Liver (tissue), 9 donors: ENCODE results near the gene TRAPPC6A. TPM values are rescaled to one million over a fixed set of nuclear protein-coding genes. Genes with fewer than 3 reads are reported as not detected.

Source experiments
- DNase-seq: peaks from one replicate; pipeline ENCODE4 v3.0.0-alpha.2; 2017; ENCODE audit warnings: low spot score
- H3K27ac ChIP-seq, 2 donors: one replicate each; pipeline ENCODE4 v1.7.0; 2013; ENCODE audit warnings: inconsistent platforms in 2 of 2, low read length in 2 of 2, control low read depth in 1 of 2, low read depth in 1 of 2, mild to moderate bottlenecking in 1 of 2
- H3K27me3 ChIP-seq, 4 donors: one replicate each; pipeline versions ENCODE4 v1.6.1 to v1.7.0; 2013; ENCODE audit warnings: low read length in 3 of 4, inconsistent platforms in 1 of 4, mild to moderate bottlenecking in 1 of 4, moderate library complexity in 1 of 4; ENCODE audit not compliant: control insufficient read depth in 4 of 4, insufficient read depth in 4 of 4
- H3K36me3 ChIP-seq, 4 donors: one replicate each; pipeline versions ENCODE4 v1.6.1 to v1.7.0; 2013; ENCODE audit warnings: low read length in 3 of 4, mild to moderate bottlenecking in 3 of 4, low read depth in 1 of 4, moderate library complexity in 1 of 4; ENCODE audit not compliant: control insufficient read depth in 4 of 4, insufficient read depth in 3 of 4
- H3K4me1 ChIP-seq, 4 donors: one replicate each; pipeline versions ENCODE4 v1.6.1 to v1.7.0; 2013; ENCODE audit warnings: low read length in 3 of 4, mild to moderate bottlenecking in 3 of 4, moderate library complexity in 1 of 4; ENCODE audit not compliant: control insufficient read depth in 4 of 4, insufficient read depth in 4 of 4
- H3K4me3 ChIP-seq, 3 donors: one replicate each; pipeline versions ENCODE4 v1.6.1 to v1.7.0; 2013; ENCODE audit warnings: low read length in 3 of 3, control low read depth in 1 of 3, low read depth in 1 of 3, mild to moderate bottlenecking in 1 of 3
- H3K9ac ChIP-seq, 2 donors: one replicate each; pipeline ENCODE4 v1.7.0; 2013; ENCODE audit warnings: low read length in 2 of 2, mild to moderate bottlenecking in 2 of 2, moderate library complexity in 2 of 2, control low read depth in 1 of 2, low read depth in 1 of 2
- H3K9me3 ChIP-seq, 4 donors: one replicate each; pipeline versions ENCODE4 v1.6.1 to v1.7.0; 2013; ENCODE audit warnings: low read length in 3 of 4; ENCODE audit not compliant: control insufficient read depth in 4 of 4
- EGR1 ChIP-seq, 2 donors: IDR thresholded peaks; 2 replicates each; pipeline ENCODE4 v1.6.1; 2016 to 2018; ENCODE audit warnings: antibody characterized with exemption in 2 of 2, low read depth in 2 of 2
- FOXA1 ChIP-seq: IDR thresholded peaks from 2 replicates; pipeline ENCODE4 v1.6.1; 2016; ENCODE audit warnings: antibody characterized with exemption
- FOXA2 ChIP-seq: IDR thresholded peaks from 2 replicates; pipeline ENCODE4 v1.6.1; 2016; ENCODE audit warnings: antibody characterized with exemption
- GABPA ChIP-seq, 2 donors: IDR thresholded peaks in 1 of 2; conservative IDR thresholded peaks in 1 of 2; 2 replicates each; pipeline ENCODE4 v1.6.1; 2016; ENCODE audit warnings: antibody characterized with exemption in 2 of 2, mild to moderate bottlenecking in 1 of 2, moderate library complexity in 1 of 2
- HNF4A ChIP-seq, 2 donors: conservative IDR thresholded peaks; 2 replicates each; pipeline ENCODE4 v1.6.1; 2016; ENCODE audit warnings: antibody characterized with exemption in 2 of 2, mild to moderate bottlenecking in 2 of 2
- HNF4G ChIP-seq: IDR thresholded peaks from 2 replicates; pipeline ENCODE4 v1.6.1; 2016; ENCODE audit warnings: antibody characterized with exemption
- JUND ChIP-seq, 2 donors: IDR thresholded peaks; 2 replicates each; pipeline ENCODE4 v1.6.1; 2016; ENCODE audit warnings: antibody characterized with exemption in 2 of 2
- NR2F2 ChIP-seq: IDR thresholded peaks from 2 replicates; pipeline ENCODE4 v1.6.1; 2016; ENCODE audit warnings: antibody characterized with exemption
- RAD21 ChIP-seq, 2 donors: IDR thresholded peaks; 2 replicates each; pipeline ENCODE4 v1.6.1; 2016; ENCODE audit warnings: antibody characterized with exemption in 2 of 2, mild to moderate bottlenecking in 2 of 2
- RXRA ChIP-seq, 2 donors: IDR thresholded peaks; 2 replicates each; pipeline ENCODE4 v1.6.1; 2017 to 2018; ENCODE audit warnings: antibody characterized with exemption in 2 of 2, mild to moderate bottlenecking in 1 of 2
- SP1 ChIP-seq: IDR thresholded peaks from 2 replicates; pipeline ENCODE4 v1.6.1; 2018; ENCODE audit warnings: antibody characterized with exemption, mild to moderate bottlenecking
- TAF1 ChIP-seq: conservative IDR thresholded peaks from 2 replicates; pipeline ENCODE4 v1.6.1; 2016; ENCODE audit warnings: antibody characterized with exemption, mild to moderate bottlenecking
- YY1 ChIP-seq: IDR thresholded peaks from 2 replicates; pipeline ENCODE4 v1.6.1; 2016; ENCODE audit warnings: antibody characterized with exemption, mild to moderate bottlenecking
- WGBS: extraction: QIAGEN DNeasy Blood & Tissue Kit; methylation state at CpG from one replicate; pipeline ENCODE4 v1.1.7; 2013; 5-methylcytosine and 5-hydroxymethylcytosine counted together
- polyA plus RNA-seq, 2 donors: library from polyadenylated mRNA; stranded (reverse) in 1 of 2; unstranded in 1 of 2; fragments of 200-250 nt in 1 of 2; fragments of >200 nt in 1 of 2; fragmentation: Nextera tagmentation in 1 of 2; extraction: Ambion mirVana in 1 of 2; gene quantifications; one replicate each; pipeline versions ENCODE4 v1.2.1 to v1.2.3, GENCODE V29; 2013 to 2015
- total RNA-seq, 2 donors: library from RNA; depleted of rRNA; stranded (reverse); fragments of >200 nt; gene quantifications; one replicate each; pipeline ENCODE4 v1.2.3, GENCODE V29; 2014
- TF ChIP-seq, protein P1 (sequence below): IDR thresholded peaks from 2 replicates; pipeline ENCODE4 v1.6.1; 2016; ENCODE audit warnings: antibody characterized with exemption
- TF ChIP-seq, protein P2 (sequence below): IDR thresholded peaks from 2 replicates; pipeline ENCODE4 v1.6.1; 2016; ENCODE audit warnings: antibody characterized with exemption
- TF ChIP-seq, protein P3 (sequence below): IDR thresholded peaks from 2 replicates; pipeline ENCODE4 v1.6.1; 2016; ENCODE audit warnings: antibody characterized with exemption
- TF ChIP-seq, protein P4 (sequence below): fragments of 150-350 bp; IDR thresholded peaks from 2 replicates; pipeline ENCODE4 v1.5.1; 2017; ENCODE audit warnings: improper control_type of control experiment, low read depth, low read length; ENCODE audit not compliant: missing input control
- TF ChIP-seq, protein P5 (sequence below): IDR thresholded peaks from 2 replicates; pipeline ENCODE4 v1.6.1; 2016; ENCODE audit warnings: antibody characterized with exemption, mild to moderate bottlenecking
- donor health status: healthy.
- donor health status: healthy.
- donor health status: healthy.
- donor health status: healthy.
- donor health status: healthy.

Gene TRAPPC6A
- total and polyA plus RNA-seq, 4 donors, result 14.8 to 52.2 (median 28.6) TPM

DNA sequence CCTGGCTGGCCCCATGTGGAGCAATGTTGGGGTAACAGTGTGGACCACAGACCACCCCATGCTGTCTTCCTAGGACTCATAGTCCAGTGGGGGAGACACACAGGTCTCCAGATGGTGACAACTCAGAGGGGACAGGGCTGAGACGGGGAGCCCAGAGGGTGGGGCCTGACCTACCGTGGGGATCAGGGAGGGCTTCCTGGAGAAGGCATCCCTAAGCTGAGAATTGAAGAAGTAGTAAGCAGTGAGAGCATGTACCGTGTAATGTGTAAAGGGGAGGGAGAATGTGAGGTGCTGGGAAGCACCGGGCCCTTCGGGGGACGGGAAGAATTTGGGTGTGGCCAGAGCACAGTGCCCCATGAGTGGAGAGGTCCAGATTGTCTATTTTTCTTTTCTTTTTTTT lies 54.0 kb downstream of the TRAPPC6A start:
- 93% methylated on average over 6 of the region's 6 CpGs for WGBS
- DNase-seq, result no peak
- Histone ChIP-seq H3K9me3 (no peaks in the 10 kb centered on the region), H3K4me1 (no peaks in the 10 kb centered on the region), H3K27ac (no peak overlapping the region), H3K4me3 (no peak overlapping the region), H3K9ac (no peak overlapping the region), H3K36me3 (no peaks in the 10 kb centered on the region), H3K27me3 (no peaks in the 10 kb centered on the region)
- TF ChIP-seq JUND (IDR thresholded peaks at IDR 0.05) (no peak), RAD21 (IDR thresholded peaks at IDR 0.05) (no peak), NR2F2 (no peak), FOXA1 (no peak), HNF4A (conservative IDR thresholded peaks at IDR 0.05) (no peak), HNF4G (no peak), RXRA (IDR thresholded peaks at IDR 0.05) (no peak), TAF1 (no peak), EGR1 (IDR thresholded peaks at IDR 0.05; ENCODE audit: low read depth in 2 of 2) (no peak)
- TF ChIP-seq, protein P1, sequence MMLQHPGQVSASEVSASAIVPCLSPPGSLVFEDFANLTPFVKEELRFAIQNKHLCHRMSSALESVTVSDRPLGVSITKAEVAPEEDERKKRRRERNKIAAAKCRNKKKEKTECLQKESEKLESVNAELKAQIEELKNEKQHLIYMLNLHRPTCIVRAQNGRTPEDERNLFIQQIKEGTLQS, result no peak
- TF ChIP-seq, protein P2, sequence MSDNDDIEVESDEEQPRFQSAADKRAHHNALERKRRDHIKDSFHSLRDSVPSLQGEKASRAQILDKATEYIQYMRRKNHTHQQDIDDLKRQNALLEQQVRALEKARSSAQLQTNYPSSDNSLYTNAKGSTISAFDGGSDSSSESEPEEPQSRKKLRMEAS, result no peak

DNA sequence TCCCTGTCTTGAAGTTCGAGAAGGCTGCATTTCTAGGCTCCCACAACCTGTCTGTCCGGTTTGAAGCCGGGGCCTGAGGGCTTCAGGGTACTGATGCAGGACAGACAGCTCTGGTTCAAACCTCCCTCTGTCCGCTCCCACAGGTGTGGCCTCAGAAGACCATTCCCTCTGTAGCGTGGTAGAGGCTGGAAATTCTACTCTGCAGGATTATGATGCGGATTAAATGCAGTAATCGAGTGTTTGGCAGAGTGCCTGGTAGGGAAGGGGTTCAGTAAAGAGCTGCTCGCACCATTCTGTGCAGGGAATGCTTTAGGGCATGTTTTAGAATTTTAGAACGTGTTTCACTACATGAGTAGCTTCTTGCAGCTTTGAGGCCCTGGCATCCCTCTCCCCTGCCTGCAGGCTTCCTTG lies 54.6 kb downstream of the TRAPPC6A start:
- Histone ChIP-seq H3K4me3 (no peak overlapping the region), H3K27me3 (no peaks in the 10 kb centered on the region), H3K9me3 (no peaks in the 10 kb centered on the region), H3K9ac (no peak overlapping the region), H3K4me1 (no peaks in the 10 kb centered on the region), H3K27ac (no peak overlapping the region), H3K36me3 (no peaks in the 10 kb centered on the region)
- TF ChIP-seq JUND (IDR thresholded peaks at IDR 0.05) (no peak), HNF4A (conservative IDR thresholded peaks at IDR 0.05) (no peak), GABPA (IDR thresholded peaks at IDR 0.05 in 1 of 2, conservative IDR thresholded peaks at IDR 0.05 in 1 of 2) (no peak), SP1 (no peak), FOXA2 (no peak), YY1 (no peak), EGR1 (IDR thresholded peaks at IDR 0.05; ENCODE audit: low read depth in 2 of 2) (no peak), NR2F2 (no peak)
- TF ChIP-seq, protein P3, sequence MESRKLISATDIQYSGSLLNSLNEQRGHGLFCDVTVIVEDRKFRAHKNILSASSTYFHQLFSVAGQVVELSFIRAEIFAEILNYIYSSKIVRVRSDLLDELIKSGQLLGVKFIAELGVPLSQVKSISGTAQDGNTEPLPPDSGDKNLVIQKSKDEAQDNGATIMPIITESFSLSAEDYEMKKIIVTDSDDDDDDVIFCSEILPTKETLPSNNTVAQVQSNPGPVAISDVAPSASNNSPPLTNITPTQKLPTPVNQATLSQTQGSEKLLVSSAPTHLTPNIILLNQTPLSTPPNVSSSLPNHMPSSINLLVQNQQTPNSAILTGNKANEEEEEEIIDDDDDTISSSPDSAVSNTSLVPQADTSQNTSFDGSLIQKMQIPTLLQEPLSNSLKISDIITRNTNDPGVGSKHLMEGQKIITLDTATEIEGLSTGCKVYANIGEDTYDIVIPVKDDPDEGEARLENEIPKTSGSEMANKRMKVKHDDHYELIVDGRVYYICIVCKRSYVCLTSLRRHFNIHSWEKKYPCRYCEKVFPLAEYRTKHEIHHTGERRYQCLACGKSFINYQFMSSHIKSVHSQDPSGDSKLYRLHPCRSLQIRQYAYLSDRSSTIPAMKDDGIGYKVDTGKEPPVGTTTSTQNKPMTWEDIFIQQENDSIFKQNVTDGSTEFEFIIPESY, result no peak
- TF ChIP-seq, protein P1, result no peak
- TF ChIP-seq, protein P4, sequence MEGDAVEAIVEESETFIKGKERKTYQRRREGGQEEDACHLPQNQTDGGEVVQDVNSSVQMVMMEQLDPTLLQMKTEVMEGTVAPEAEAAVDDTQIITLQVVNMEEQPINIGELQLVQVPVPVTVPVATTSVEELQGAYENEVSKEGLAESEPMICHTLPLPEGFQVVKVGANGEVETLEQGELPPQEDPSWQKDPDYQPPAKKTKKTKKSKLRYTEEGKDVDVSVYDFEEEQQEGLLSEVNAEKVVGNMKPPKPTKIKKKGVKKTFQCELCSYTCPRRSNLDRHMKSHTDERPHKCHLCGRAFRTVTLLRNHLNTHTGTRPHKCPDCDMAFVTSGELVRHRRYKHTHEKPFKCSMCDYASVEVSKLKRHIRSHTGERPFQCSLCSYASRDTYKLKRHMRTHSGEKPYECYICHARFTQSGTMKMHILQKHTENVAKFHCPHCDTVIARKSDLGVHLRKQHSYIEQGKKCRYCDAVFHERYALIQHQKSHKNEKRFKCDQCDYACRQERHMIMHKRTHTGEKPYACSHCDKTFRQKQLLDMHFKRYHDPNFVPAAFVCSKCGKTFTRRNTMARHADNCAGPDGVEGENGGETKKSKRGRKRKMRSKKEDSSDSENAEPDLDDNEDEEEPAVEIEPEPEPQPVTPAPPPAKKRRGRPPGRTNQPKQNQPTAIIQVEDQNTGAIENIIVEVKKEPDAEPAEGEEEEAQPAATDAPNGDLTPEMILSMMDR, result no peak
- TF ChIP-seq, protein P5, sequence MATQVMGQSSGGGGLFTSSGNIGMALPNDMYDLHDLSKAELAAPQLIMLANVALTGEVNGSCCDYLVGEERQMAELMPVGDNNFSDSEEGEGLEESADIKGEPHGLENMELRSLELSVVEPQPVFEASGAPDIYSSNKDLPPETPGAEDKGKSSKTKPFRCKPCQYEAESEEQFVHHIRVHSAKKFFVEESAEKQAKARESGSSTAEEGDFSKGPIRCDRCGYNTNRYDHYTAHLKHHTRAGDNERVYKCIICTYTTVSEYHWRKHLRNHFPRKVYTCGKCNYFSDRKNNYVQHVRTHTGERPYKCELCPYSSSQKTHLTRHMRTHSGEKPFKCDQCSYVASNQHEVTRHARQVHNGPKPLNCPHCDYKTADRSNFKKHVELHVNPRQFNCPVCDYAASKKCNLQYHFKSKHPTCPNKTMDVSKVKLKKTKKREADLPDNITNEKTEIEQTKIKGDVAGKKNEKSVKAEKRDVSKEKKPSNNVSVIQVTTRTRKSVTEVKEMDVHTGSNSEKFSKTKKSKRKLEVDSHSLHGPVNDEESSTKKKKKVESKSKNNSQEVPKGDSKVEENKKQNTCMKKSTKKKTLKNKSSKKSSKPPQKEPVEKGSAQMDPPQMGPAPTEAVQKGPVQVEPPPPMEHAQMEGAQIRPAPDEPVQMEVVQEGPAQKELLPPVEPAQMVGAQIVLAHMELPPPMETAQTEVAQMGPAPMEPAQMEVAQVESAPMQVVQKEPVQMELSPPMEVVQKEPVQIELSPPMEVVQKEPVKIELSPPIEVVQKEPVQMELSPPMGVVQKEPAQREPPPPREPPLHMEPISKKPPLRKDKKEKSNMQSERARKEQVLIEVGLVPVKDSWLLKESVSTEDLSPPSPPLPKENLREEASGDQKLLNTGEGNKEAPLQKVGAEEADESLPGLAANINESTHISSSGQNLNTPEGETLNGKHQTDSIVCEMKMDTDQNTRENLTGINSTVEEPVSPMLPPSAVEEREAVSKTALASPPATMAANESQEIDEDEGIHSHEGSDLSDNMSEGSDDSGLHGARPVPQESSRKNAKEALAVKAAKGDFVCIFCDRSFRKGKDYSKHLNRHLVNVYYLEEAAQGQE, result no peak
- 85% methylated on average over 9 of the region's 9 CpGs for WGBS
- no peak for DNase-seq
